ENCODE results near the gene IKBIP.
"Not testable (repeated sequence)": the region's sequence is repeated elsewhere in the genome, so short reads cannot be mapped to it uniquely, and the experiment has no call there.

DNA sequence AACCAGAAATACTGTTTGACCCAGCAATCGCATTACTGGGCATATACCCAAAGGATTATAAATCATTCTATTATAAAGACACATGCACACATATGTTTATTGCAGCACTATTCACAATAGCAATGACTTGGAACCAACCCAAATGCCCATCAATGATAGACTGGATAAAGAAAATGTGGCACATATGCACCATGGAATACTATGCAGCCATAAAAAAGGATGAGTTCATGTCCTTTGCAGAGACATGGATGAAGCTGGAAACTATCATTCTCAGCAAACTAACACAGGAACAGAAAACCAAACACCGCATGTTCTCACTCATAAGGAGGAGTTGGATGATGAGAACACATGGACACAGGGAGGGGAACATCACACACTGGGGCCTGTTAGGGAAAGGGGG, 67.8 kb downstream of the IKBIP start:
- TF ChIP-seq, protein P1, sequence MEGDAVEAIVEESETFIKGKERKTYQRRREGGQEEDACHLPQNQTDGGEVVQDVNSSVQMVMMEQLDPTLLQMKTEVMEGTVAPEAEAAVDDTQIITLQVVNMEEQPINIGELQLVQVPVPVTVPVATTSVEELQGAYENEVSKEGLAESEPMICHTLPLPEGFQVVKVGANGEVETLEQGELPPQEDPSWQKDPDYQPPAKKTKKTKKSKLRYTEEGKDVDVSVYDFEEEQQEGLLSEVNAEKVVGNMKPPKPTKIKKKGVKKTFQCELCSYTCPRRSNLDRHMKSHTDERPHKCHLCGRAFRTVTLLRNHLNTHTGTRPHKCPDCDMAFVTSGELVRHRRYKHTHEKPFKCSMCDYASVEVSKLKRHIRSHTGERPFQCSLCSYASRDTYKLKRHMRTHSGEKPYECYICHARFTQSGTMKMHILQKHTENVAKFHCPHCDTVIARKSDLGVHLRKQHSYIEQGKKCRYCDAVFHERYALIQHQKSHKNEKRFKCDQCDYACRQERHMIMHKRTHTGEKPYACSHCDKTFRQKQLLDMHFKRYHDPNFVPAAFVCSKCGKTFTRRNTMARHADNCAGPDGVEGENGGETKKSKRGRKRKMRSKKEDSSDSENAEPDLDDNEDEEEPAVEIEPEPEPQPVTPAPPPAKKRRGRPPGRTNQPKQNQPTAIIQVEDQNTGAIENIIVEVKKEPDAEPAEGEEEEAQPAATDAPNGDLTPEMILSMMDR (IDR thresholded peaks at IDR 0.05; ENCODE audit: borderline replicate concordance, extremely low read depth, low read length, poor library complexity, severe bottlenecking), result not testable (repeated sequence)
- TF ChIP-seq EZH2 (IDR thresholded peaks at IDR 0.05; ENCODE audit: borderline replicate concordance, low read depth, low read length, severe bottlenecking), result not testable (repeated sequence)

Data from DND-41 (cell line).